Measurements from ENCODE around the gene NPY5R.
A peak's percentile ranks its signal among the peaks of the same experiment; 100 is the strongest.

The NPY5R gene

GRCh38 chr4:163343604-163344146, at the start of gene NPY5R:
NPY5R (plus strand) TSS chr4:163343892; CDS start chr4:163350274, 6,382 bp downstream.
- peak within 1 kb of the TSS; percentile 15 for H3K4me3 ChIP-seq (ENCODE audit: low read depth, low read length)
- no peak for TF ChIP-seq CTCF (conservative IDR thresholded peaks at IDR 0.05; ENCODE audit: low read depth, low read length)
- DNase-seq (ENCODE audit: low read depth) = no peak

GRCh38 chr4:163295138-163295537, 48.6 kb upstream of the NPY5R start:
- DNase-seq (ENCODE audit: low read depth) = no peak
- no peak overlapping the region for H3K4me3 ChIP-seq (ENCODE audit: low read depth, low read length)
- no peak for TF ChIP-seq CTCF (conservative IDR thresholded peaks at IDR 0.05; ENCODE audit: low read depth, low read length)

DNA sequence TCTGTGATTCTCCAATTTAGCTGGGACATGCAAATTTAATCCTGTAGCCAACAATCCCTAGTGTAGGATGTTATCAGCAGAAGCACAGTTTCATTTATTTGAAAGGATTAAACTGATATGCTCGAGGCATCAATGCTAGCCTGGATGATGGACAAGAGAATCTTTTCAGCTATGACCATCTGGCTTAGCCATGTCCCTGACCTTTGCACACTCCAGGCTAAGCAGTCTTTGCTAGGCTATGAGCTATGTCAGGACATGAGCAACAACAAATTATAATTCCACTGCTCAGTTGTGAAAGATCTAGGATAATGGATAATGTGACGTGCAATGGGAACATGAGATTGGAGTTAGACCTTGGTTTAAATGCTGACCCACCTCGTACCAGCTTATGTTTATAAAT, 43.2 kb upstream of the NPY5R start:
- H3K4me3 ChIP-seq (ENCODE audit: low read depth, low read length) = no peak overlapping the region
- no peak for DNase-seq (ENCODE audit: low read depth)
- TF ChIP-seq CTCF (conservative IDR thresholded peaks at IDR 0.05; ENCODE audit: low read depth, low read length) = no peak

DNA sequence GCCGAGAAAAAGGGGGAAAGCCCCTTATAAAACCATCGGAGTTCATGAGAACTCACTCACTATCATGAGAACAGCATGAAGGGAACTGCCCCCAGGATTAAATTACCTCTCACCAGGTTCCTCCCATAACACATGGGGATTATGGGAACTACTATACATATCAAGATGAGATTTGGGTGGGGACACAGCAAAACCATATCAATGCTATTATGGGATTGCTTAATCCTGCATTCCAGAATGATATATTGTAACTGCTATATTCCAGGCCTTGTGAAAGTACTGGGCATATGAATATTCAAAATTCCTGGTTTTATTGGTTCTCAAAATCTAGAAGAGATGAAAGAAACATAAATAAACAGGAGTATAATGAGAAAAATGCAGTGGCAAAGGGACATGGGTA, 40.6 kb upstream of the NPY5R start:
- no peak for DNase-seq (ENCODE audit: low read depth)
- no peak overlapping the region for H3K4me3 ChIP-seq (ENCODE audit: low read depth, low read length)
- no peak for TF ChIP-seq CTCF (conservative IDR thresholded peaks at IDR 0.05; ENCODE audit: low read depth, low read length)

- DNase-seq (ENCODE audit: low read depth) = no peak
- no peak for TF ChIP-seq CTCF (conservative IDR thresholded peaks at IDR 0.05; ENCODE audit: low read depth, low read length)
- H3K4me3 ChIP-seq (ENCODE audit: low read depth, low read length) = no peak overlapping the region
Observed at GRCh38 chr4:163309466-163309865, 34.2 kb upstream of the NPY5R start.

DNA sequence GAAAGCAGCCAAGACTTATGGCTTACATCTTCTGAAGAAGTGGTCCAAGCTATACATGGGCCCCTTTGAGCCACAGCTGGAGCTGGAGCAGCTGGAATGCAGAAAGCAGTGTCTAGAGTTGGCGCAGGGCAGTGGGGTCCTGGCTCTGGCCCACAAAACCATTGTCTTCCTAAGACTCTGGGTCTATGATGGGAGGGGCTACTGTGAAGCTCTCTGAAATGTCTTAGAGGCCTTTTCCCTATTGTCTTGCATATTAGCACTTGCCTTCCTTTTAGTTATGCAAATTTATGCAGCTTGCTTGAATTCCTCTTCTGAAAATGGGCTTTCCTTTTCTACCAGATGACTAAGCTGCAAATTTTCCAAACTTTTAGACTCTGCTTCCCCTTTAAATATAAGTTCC, 26.6 kb upstream of the NPY5R start:
- no peak for DNase-seq (ENCODE audit: low read depth)
- H3K4me3 ChIP-seq (ENCODE audit: low read depth, low read length) = no peak overlapping the region
- TF ChIP-seq CTCF (conservative IDR thresholded peaks at IDR 0.05; ENCODE audit: low read depth, low read length) = no peak

- no peak for TF ChIP-seq CTCF (conservative IDR thresholded peaks at IDR 0.05; ENCODE audit: low read depth, low read length)
Observed at GRCh38 chr4:163330916-163331628, 12.6 kb upstream of the NPY5R start.

More at GRCh38 chr4:163330916-163331628, 12.6 kb upstream of the NPY5R start:
- peak overlapping the region; percentile 59 for H3K4me3 ChIP-seq (ENCODE audit: low read depth, low read length)
- DNase-seq (ENCODE audit: low read depth) = no peak
